ENCODE results near the gene LRRIQ3. TPM values are rescaled to one million over a fixed set of nuclear protein-coding genes. Genes with fewer than 3 reads are reported as not detected.
"Not testable (repeated sequence)": the region's sequence is repeated elsewhere in the genome, so short reads cannot be mapped to it uniquely, and the experiment has no call there.

The LRRIQ3 gene
- total RNA-seq, 1 donor from 2014 or later: 0.21 TPM

DNA sequence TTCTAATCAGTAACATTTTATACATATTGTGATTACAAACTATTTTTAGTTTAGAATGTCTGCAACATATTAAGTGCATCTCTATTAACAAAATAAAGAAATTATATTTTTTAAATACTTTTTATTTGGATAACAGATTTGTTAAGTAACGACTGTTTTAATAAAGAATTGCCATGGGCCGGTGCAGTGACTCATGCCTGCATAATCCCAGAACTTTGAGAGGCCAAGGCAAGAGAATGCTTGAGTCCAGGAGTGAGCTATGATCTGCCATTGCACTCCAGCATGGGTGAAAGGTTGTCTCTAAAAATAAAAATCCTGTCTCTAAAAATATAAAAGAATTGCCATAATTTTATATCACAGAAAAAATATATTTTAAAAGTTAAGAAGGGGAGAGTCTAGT, 4.1 kb downstream of the LRRIQ3 start:
- H3K27me3 Mint-ChIP-seq (ENCODE audit: unreplicated experiment): no peaks in the 10 kb centered on the region

DNA sequence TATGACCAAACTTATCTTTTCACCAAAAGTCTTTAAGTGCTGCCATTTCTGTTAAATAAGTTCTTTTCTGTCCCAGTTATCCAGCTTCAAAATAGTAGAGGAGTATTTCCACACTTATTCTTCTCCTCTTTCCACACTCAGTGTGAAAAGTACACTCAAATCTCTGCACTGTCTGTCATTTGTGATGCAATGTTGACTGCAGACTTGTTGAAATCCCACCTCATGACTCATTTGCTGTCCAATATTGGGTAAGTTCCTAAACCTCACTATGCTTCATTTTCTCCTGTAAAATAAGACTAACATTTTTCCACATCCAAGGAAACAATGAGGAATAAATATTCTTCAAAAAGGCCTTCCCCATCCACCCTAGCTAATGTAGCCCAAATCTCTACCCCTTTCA, 17.5 kb downstream of the LRRIQ3 start:
- no peak for DNase-seq (ENCODE audit: low spot score)
- Mint-ChIP-seq H3K27ac (ENCODE audit: unreplicated experiment) (no peak overlapping the region), H3K4me1 (ENCODE audit: unreplicated experiment) (no peaks in the 10 kb centered on the region), H3K27me3 (ENCODE audit: unreplicated experiment) (no peaks in the 10 kb centered on the region), H3K4me3 (ENCODE audit: unreplicated experiment) (no peak overlapping the region), H3K9me3 (ENCODE audit: unreplicated experiment) (no peaks in the 10 kb centered on the region), H3K36me3 (ENCODE audit: low read depth, unreplicated experiment) (no peaks in the 10 kb centered on the region)
- TF ChIP-seq, protein P1, sequence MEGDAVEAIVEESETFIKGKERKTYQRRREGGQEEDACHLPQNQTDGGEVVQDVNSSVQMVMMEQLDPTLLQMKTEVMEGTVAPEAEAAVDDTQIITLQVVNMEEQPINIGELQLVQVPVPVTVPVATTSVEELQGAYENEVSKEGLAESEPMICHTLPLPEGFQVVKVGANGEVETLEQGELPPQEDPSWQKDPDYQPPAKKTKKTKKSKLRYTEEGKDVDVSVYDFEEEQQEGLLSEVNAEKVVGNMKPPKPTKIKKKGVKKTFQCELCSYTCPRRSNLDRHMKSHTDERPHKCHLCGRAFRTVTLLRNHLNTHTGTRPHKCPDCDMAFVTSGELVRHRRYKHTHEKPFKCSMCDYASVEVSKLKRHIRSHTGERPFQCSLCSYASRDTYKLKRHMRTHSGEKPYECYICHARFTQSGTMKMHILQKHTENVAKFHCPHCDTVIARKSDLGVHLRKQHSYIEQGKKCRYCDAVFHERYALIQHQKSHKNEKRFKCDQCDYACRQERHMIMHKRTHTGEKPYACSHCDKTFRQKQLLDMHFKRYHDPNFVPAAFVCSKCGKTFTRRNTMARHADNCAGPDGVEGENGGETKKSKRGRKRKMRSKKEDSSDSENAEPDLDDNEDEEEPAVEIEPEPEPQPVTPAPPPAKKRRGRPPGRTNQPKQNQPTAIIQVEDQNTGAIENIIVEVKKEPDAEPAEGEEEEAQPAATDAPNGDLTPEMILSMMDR (IDR thresholded peaks at IDR 0.05; ENCODE audit: unreplicated experiment): no peak

More for the DNA sequence above, 4.1 kb downstream of the LRRIQ3 start:
- no peaks in the 10 kb centered on the region for H3K36me3 Mint-ChIP-seq (ENCODE audit: low read depth, unreplicated experiment)
- H3K27ac Mint-ChIP-seq (ENCODE audit: unreplicated experiment): no peak overlapping the region
- no peak overlapping the region for H3K4me3 Mint-ChIP-seq (ENCODE audit: unreplicated experiment)
- no peaks in the 10 kb centered on the region for H3K9me3 Mint-ChIP-seq (ENCODE audit: unreplicated experiment)
- no peak for DNase-seq (ENCODE audit: low spot score)
- H3K4me1 Mint-ChIP-seq (ENCODE audit: unreplicated experiment): peaks cover 6% of the 10 kb centered on the region
- TF ChIP-seq, protein P1 (IDR thresholded peaks at IDR 0.05; ENCODE audit: unreplicated experiment): no peak

GRCh38 chr1:74174423-74174822, 23.6 kb downstream of the LRRIQ3 start:
- H3K27me3 Mint-ChIP-seq (ENCODE audit: unreplicated experiment); H3K4me3 Mint-ChIP-seq (ENCODE audit: unreplicated experiment); H3K27ac Mint-ChIP-seq (ENCODE audit: unreplicated experiment); DNase-seq (ENCODE audit: low spot score); H3K4me1 Mint-ChIP-seq (ENCODE audit: unreplicated experiment); H3K36me3 Mint-ChIP-seq (ENCODE audit: low read depth, unreplicated experiment); H3K9me3 Mint-ChIP-seq (ENCODE audit: unreplicated experiment): not testable (repeated sequence)

GRCh38 chr1:74162333-74162732, 35.6 kb downstream of the LRRIQ3 start:
- H3K4me1 Mint-ChIP-seq (ENCODE audit: unreplicated experiment): no peaks in the 10 kb centered on the region

GRCh38 chr1:74161497-74161896, 36.5 kb downstream of the LRRIQ3 start:
- H3K9me3 Mint-ChIP-seq (ENCODE audit: unreplicated experiment): no peaks in the 10 kb centered on the region
- H3K27me3 Mint-ChIP-seq (ENCODE audit: unreplicated experiment): no peaks in the 10 kb centered on the region
- H3K27ac Mint-ChIP-seq (ENCODE audit: unreplicated experiment): no peak overlapping the region
- no peak overlapping the region for H3K4me3 Mint-ChIP-seq (ENCODE audit: unreplicated experiment)
- TF ChIP-seq, protein P1 (IDR thresholded peaks at IDR 0.05; ENCODE audit: unreplicated experiment): no peak
- no peaks in the 10 kb centered on the region for H3K4me1 Mint-ChIP-seq (ENCODE audit: unreplicated experiment)
- DNase-seq (ENCODE audit: low spot score): no peak
- H3K36me3 Mint-ChIP-seq (ENCODE audit: low read depth, unreplicated experiment): no peaks in the 10 kb centered on the region

More at GRCh38 chr1:74162333-74162732, 35.6 kb downstream of the LRRIQ3 start:
- Mint-ChIP-seq H3K27ac (ENCODE audit: unreplicated experiment) (no peak overlapping the region), H3K36me3 (ENCODE audit: low read depth, unreplicated experiment) (no peaks in the 10 kb centered on the region), H3K27me3 (ENCODE audit: unreplicated experiment) (no peaks in the 10 kb centered on the region), H3K4me3 (ENCODE audit: unreplicated experiment) (no peak overlapping the region), H3K9me3 (ENCODE audit: unreplicated experiment) (no peaks in the 10 kb centered on the region)
- TF ChIP-seq, protein P1 (IDR thresholded peaks at IDR 0.05; ENCODE audit: unreplicated experiment): no peak
- DNase-seq (ENCODE audit: low spot score): no peak

DNA sequence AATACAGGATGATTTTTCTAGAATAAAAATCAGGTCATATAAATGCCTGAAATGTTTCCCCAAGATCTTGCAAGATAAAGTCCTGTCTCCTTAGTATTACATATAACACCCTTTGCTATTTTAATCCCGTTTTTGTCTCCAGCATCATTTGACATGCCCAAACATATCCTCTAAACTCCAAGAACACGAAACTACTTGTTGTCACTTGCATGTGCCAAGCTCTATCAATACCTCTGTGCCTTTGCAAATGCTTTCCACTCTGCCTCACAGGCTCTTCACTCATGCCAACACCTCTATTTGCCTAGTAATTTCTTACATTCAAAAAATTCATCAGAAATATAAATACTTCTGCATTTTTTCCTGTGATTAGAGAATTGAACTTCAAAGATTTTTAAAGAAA, 37.9 kb downstream of the LRRIQ3 start:
- Mint-ChIP-seq H3K36me3 (ENCODE audit: low read depth, unreplicated experiment) (no peaks in the 10 kb centered on the region), H3K4me1 (ENCODE audit: unreplicated experiment) (no peaks in the 10 kb centered on the region), H3K27me3 (ENCODE audit: unreplicated experiment) (no peaks in the 10 kb centered on the region), H3K27ac (ENCODE audit: unreplicated experiment) (no peak overlapping the region), H3K4me3 (ENCODE audit: unreplicated experiment) (no peak overlapping the region), H3K9me3 (ENCODE audit: unreplicated experiment) (no peaks in the 10 kb centered on the region)
- TF ChIP-seq, protein P1 (IDR thresholded peaks at IDR 0.05; ENCODE audit: unreplicated experiment): no peak
- no peak for DNase-seq (ENCODE audit: low spot score)

Data from endothelial cell (in vitro differentiated cells).